Thyroid gland (tissue), 4 donors: ENCODE measurements around the gene PGBD2. TPM values are rescaled to one million over a fixed set of nuclear protein-coding genes. Genes with fewer than 3 reads are reported as not detected.

ENCODE experiments used
- DNase-seq, 2 donors: peaks; one replicate each; pipeline ENCODE4 v3.0.0-alpha.2; 2019
- H3K27ac ChIP-seq, 3 donors: fragments of 200-600 bp; sonication (generic); 1 replicate in 2 of 3; 2 replicates in 1 of 3; pipeline ENCODE4 v1.5.1; 2016 to 2019; ENCODE audit warnings: mild to moderate bottlenecking in 1 of 3, moderate library complexity in 1 of 3
- H3K27me3 ChIP-seq: fragments of 200-600 bp; sonication (generic); one replicate; pipeline ENCODE4 v1.5.1; 2019
- H3K36me3 ChIP-seq, 2 donors: fragments of 200-600 bp; sonication (generic); one replicate each; pipeline ENCODE4 v1.5.1; 2016 to 2019
- H3K4me1 ChIP-seq, 2 donors: fragments of 200-600 bp; sonication (generic); one replicate each; pipeline ENCODE4 v1.5.1; 2017 to 2019
- H3K4me3 ChIP-seq, 3 donors: fragments of 200-600 bp; sonication (generic); replicated peaks in 1 of 3; 1 replicate in 2 of 3; 2 replicates in 1 of 3; pipeline ENCODE4 v1.5.1; 2016; ENCODE audit warnings: mild to moderate bottlenecking in 1 of 3
- H3K9me3 ChIP-seq: fragments of 200-600 bp; sonication (generic); one replicate; pipeline ENCODE4 v1.5.1; 2017
- POLR2A ChIP-seq, 2 donors: fragments of 450-650 bp; IDR thresholded peaks; one replicate each; pipeline ENCODE4 v1.6.1; 2017; ENCODE audit warnings: antibody characterized with exemption in 2 of 2, mild to moderate bottlenecking in 2 of 2, moderate library complexity in 1 of 2
- WGBS, 2 donors: methylation state at CpG; one replicate each; pipeline ENCODE4 v1.1.5; 2017; 5-methylcytosine and 5-hydroxymethylcytosine counted together
- intact Hi-C: fragments of 100-400 bp; cut with DNase I; formaldehyde crosslinking; loops from one replicate; pipeline ENCODE4 v1.15.1; 2023
- total RNA-seq, 4 donors: library from RNA; depleted of rRNA; stranded (reverse); fragments of >200 nt; gene quantifications; one replicate each; pipeline ENCODE4 v1.2.3, GENCODE V29; 2016
- TF ChIP-seq, protein P1 (sequence below), 6 experiments: fragments of 200-600 bp in 3 of 6; fragments of 450-650 bp in 3 of 6; sonication (generic) in 3 of 6; IDR thresholded peaks; one replicate each; pipeline ENCODE4 v1.5.1; 2016 to 2019; ENCODE audit warnings: antibody characterized with exemption in 6 of 6, mild to moderate bottlenecking in 2 of 6, inconsistent platforms in 1 of 6, moderate library complexity in 1 of 6

PGBD2 gene
- total RNA-seq, 4 donors from 2014 or later: 10.0 to 20.3 (median 14.4) TPM

DNA sequence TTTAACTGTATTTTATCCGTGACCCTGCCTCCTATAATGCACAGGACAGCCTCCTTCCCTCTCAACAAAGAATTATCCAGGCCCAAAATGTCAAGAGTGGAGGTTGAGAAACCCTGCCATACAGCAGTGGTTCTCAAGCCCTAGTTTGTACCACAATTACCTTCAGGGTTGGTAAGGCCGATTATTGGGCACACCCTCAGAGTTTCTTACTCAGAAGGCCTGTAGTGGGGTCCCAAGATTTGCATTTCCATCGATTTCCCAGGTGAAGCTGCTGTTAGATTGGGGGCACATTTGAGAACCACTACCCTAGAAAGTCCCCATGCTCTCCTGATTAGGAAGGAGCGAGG is 400 bp upstream of the PGBD2 start:
- no peak for DNase-seq
- peak overlapping the region; percentile 36 to 64 (median 46) for H3K4me3 ChIP-seq
- peaks cover 0 to 14% of the 10 kb centered on the region in 2 donors for H3K4me1 ChIP-seq
- no peak for TF ChIP-seq POLR2A (IDR thresholded peaks at IDR 0.05)
- TF ChIP-seq, protein P1, sequence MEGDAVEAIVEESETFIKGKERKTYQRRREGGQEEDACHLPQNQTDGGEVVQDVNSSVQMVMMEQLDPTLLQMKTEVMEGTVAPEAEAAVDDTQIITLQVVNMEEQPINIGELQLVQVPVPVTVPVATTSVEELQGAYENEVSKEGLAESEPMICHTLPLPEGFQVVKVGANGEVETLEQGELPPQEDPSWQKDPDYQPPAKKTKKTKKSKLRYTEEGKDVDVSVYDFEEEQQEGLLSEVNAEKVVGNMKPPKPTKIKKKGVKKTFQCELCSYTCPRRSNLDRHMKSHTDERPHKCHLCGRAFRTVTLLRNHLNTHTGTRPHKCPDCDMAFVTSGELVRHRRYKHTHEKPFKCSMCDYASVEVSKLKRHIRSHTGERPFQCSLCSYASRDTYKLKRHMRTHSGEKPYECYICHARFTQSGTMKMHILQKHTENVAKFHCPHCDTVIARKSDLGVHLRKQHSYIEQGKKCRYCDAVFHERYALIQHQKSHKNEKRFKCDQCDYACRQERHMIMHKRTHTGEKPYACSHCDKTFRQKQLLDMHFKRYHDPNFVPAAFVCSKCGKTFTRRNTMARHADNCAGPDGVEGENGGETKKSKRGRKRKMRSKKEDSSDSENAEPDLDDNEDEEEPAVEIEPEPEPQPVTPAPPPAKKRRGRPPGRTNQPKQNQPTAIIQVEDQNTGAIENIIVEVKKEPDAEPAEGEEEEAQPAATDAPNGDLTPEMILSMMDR (IDR thresholded peaks at IDR 0.05): no peak
- no peaks in the 10 kb centered on the region for H3K36me3 ChIP-seq
- H3K27me3 ChIP-seq: no peaks in the 10 kb centered on the region
- 27 to 39% methylated on average over 4 of the region's 4 CpGs for WGBS, 2 donors
- intact Hi-C loops: no loop called here
- no peaks in the 10 kb centered on the region for H3K9me3 ChIP-seq
- H3K27ac ChIP-seq: peak overlapping the region; percentile 75 to 97 (median 93)

DNA sequence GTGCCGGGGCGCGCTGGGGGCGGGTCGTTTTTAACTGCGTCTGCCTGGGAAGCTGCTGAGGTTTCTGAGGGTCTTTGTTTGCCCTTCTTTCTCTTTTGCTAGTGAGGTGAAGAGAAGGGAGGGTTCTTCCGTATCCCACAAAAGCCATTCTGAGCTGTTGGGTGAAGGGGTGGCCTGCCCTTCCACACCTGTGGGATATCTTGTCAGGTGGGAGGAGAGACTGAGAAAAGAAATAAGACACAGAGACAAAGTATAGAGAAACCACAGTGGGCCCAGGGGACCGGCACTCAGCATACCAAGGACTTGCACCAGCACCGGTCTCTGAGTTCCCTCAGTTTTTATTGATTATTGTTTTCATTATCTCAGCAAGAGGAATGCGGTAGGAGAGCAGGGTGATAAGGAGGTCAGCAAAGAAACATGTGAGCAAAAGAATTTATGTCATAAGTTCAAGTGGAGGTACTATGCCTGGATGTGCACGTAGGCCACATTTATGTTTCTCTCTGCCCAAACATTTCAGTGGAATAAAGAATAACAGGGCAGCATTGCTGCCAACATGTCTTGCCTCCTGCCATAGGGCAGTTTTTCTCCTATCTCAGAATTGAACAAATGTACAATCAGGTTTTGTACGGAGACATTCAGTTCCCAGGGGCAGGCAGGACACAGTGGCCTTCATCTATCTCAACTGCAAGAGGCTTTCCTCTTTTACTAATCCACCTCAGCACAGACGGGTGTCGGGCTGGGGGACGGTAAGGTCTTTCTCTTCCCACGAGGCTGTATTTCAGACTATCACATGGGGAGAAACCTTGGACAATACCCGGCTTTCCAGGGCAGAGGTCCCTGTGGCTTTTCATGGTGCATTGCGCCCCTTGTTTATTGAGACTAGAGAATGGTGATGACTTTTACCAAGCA is 972 bp downstream of the PGBD2 start:
- no peak for TF ChIP-seq POLR2A (IDR thresholded peaks at IDR 0.05)
- TF ChIP-seq, protein P1 (IDR thresholded peaks at IDR 0.05): no peak

DNA sequence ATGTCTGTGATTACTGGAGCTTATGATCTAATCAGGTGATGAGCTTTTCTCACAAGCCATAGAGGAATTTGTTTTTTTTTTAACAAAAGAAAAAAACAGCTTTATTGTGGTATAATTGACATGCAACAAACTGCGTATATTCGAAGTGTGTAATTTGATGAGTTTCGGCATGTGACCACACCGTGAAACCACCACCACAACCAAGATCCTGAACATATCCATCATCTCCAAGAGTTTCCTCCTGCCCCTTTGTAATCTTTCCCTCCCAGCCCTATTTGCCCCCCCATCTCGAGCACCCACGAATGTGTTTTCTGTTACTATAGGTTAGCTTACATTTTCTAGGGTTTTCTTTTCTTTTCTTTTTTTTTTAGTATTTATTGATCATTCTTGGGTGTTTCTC is 4.7 kb downstream of the PGBD2 start:
- Histone ChIP-seq H3K4me1 (peaks cover 0 to 9% of the 10 kb centered on the region in 2 donors), H3K4me3 (no peak overlapping the region), H3K9me3 (no peaks in the 10 kb centered on the region), H3K27ac (no peak overlapping the region), H3K36me3 (peaks cover 13 to 15% of the 10 kb centered on the region in 2 donors), H3K27me3 (no peaks in the 10 kb centered on the region)
- DNase-seq: no peak
- 95 to 96% methylated on average over 6 of the region's 6 CpGs for WGBS, 2 donors
- intact Hi-C loops: no loop called here
- TF ChIP-seq, protein P1 (IDR thresholded peaks at IDR 0.05): no peak
- TF ChIP-seq POLR2A (IDR thresholded peaks at IDR 0.05): no peak

More for the DNA sequence above, 972 bp downstream of the PGBD2 start:
- intact Hi-C loops: no loop called here
- peak in 1 of 2 donors; percentile 12 for DNase-seq
- Histone ChIP-seq H3K36me3 (no peaks in the 10 kb centered on the region), H3K27me3 (no peaks in the 10 kb centered on the region), H3K4me1 (peaks cover 0 to 14% of the 10 kb centered on the region in 2 donors), H3K27ac (peak overlapping the region; percentile 14 to 73 (median 62)), H3K9me3 (no peaks in the 10 kb centered on the region), H3K4me3 (peak overlapping the region in 2 of 3 donors; percentile 25 to 64)
- WGBS, 2 donors: 22% methylated on average over 15 to 17 of the region's 18 CpGs

DNA sequence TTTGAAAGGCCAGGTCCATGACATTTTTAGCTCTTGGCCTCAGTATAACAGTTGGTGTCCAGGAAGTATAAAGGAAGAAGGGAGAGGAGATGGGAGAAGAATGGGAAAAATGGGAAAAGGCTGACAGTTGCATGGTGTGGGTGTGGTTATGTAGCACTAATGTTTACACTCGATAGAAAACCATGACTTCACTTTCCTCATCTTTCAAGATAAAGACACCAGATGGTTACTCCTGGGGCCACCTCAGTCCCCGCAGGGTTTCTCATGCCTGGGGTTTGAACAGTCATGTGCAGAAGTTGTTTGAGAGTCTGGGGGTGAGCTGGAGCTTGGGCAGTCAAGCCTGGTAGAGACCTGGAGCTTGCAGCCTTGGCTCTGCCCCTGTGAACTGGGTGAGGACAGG is 7.9 kb downstream of the PGBD2 start:
- WGBS, 2 donors: 79 to 83% methylated on average over 2 of the region's 2 CpGs
- H3K4me3 ChIP-seq: no peak overlapping the region
- DNase-seq: no peak
- no peaks in the 10 kb centered on the region for H3K4me1 ChIP-seq
- TF ChIP-seq POLR2A (IDR thresholded peaks at IDR 0.05): no peak
- TF ChIP-seq, protein P1 (IDR thresholded peaks at IDR 0.05): no peak
- peaks cover 33 to 40% of the 10 kb centered on the region in 2 donors for H3K36me3 ChIP-seq
- H3K9me3 ChIP-seq: no peaks in the 10 kb centered on the region
- H3K27me3 ChIP-seq: no peaks in the 10 kb centered on the region
- intact Hi-C loops: no loop called here
- no peak overlapping the region for H3K27ac ChIP-seq

DNA sequence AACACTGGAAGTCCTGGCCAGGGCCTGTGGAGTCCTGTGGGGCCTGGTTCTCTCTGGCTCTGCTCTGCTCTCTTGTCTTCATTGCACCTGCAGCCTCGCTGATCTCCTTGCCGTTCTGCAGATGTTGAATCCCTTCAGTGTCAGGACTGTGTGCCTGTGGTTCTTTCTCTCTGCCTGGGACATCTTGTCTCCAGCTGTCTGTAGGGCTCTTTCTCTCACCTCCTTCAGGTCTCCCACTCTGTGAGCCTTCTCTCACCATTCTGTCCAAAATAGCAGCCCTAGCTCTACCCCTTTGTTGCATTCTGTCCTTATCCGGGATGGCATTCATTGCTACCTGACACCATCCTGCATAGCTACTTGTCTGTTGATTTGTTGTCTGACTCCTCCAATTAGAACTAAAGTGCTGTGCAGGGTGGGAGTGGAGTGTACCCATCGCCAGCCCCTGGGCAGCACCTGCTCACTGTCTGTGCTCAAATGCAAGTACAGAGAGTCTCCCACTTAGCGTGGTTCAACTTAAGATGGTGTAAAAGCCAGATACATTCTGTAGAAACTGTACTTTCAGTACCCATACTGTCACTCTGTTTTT is 8.9 kb downstream of the PGBD2 start:
- Histone ChIP-seq H3K4me3 (no peak overlapping the region), H3K4me1 (no peaks in the 10 kb centered on the region), H3K27ac (no peak overlapping the region), H3K27me3 (no peaks in the 10 kb centered on the region), H3K36me3 (peaks cover 33 to 40% of the 10 kb centered on the region in 2 donors), H3K9me3 (no peaks in the 10 kb centered on the region)
- TF ChIP-seq POLR2A (IDR thresholded peaks at IDR 0.05): no peak
- TF ChIP-seq, protein P1 (IDR thresholded peaks at IDR 0.05): no peak
- 97 to 98% methylated on average over 5 of the region's 5 CpGs for WGBS, 2 donors
- no peak for DNase-seq
- intact Hi-C loops: no loop called here
